H1 (cell line): ENCODE data around the gene FREM2. TPM values are rescaled to one million over a fixed set of nuclear protein-coding genes. Genes with fewer than 3 reads are reported as not detected.
A peak's percentile ranks its signal among the peaks of the same experiment; 100 is the strongest.

Experiments
- CTCF ChIA-PET: fragments of 300-600 bp; sonication (Branson Sonifier 250); formaldehyde crosslinking; loops from one replicate; lab custom pipeline; 2021; ENCODE audit not compliant: partially characterized antibody; lab: Charles Lee
- POLR2A ChIA-PET: fragments of 300-600 bp; sonication (Branson Sonifier 250); formaldehyde crosslinking; loops from one replicate; lab custom pipeline; 2021; ENCODE audit warnings: inconsistent platforms; ENCODE audit not compliant: partially characterized antibody; lab: Charles Lee
- DNase-seq, 2 experiments: peaks; one replicate each; pipeline versions ENCODE4 v3.0.0 to v3.0.0-alpha.2; 2010 to 2022; ENCODE audit warnings: low spot score in 2 of 2, low read depth in 1 of 2, mixed read lengths in 1 of 2
- FAIRE-seq: peaks from 2 replicates; lab custom pipeline; 2011; peaks lifted over from hg19 to GRCh38; lab: Jason Lieb, UNC
- H2AFZ ChIP-seq: 2 replicates; pipeline ENCODE4 v1.8.1; 2012; ENCODE audit warnings: low read length, inconsistent platforms
- H2AK5ac ChIP-seq: 2 replicates; pipeline ENCODE4 v1.6.1; 2013; ENCODE audit warnings: low read depth, low read length
- H2BK120ac ChIP-seq: replicated peaks from 2 replicates; pipeline ENCODE3; 2013; ENCODE audit warnings: low read depth, low read length, inconsistent platforms
- H2BK12ac ChIP-seq: 2 replicates; pipeline ENCODE4 v1.6.1; 2013; ENCODE audit warnings: low read depth, low read length
- H2BK15ac ChIP-seq: 2 replicates; pipeline ENCODE4 v1.6.1; 2013; ENCODE audit warnings: low read length
- H2BK20ac ChIP-seq: 2 replicates; pipeline ENCODE4 v1.6.1; 2013; ENCODE audit warnings: low read length
- H2BK5ac ChIP-seq: 2 replicates; pipeline ENCODE4 v1.6.1; 2013; ENCODE audit warnings: low read depth, low read length
- H3K14ac ChIP-seq: 2 replicates; pipeline ENCODE4 v1.6.1; 2013; ENCODE audit warnings: inconsistent platforms; ENCODE audit not compliant: insufficient read length
- H3K18ac ChIP-seq: 2 replicates; pipeline ENCODE4 v1.6.1; 2013; ENCODE audit warnings: low read length; ENCODE audit errors: extremely low read depth
- H3K23ac ChIP-seq: 2 replicates; pipeline ENCODE4 v1.6.1; 2013; ENCODE audit warnings: inconsistent platforms; ENCODE audit not compliant: insufficient read length
- H3K23me2 ChIP-seq: 2 replicates; pipeline ENCODE4 v1.6.1; 2013; ENCODE audit warnings: low read depth, low read length
- H3K27ac ChIP-seq: 2 replicates; pipeline ENCODE4 v1.6.1; 2011; ENCODE audit warnings: low read depth, low read length, inconsistent platforms
- H3K27me3 ChIP-seq, 4 experiments: replicated peaks in 1 of 4; 1 replicate in 1 of 4; 2 replicates in 3 of 4; pipeline versions ENCODE4 v1.6.1 to v1.8.1; 2011 to 2013; ENCODE audit warnings: low read length in 3 of 4, mild to moderate bottlenecking in 3 of 4, inconsistent platforms in 2 of 4, mixed read lengths in 2 of 4, moderate library complexity in 1 of 4; ENCODE audit not compliant: control insufficient read depth in 3 of 4, insufficient read depth in 3 of 4; ENCODE audit errors: extremely low read depth in 1 of 4
- H3K36me3 ChIP-seq, 4 experiments: 2 replicates each; pipeline versions ENCODE4 v1.6.1 to v1.8.1; 2011 to 2013; ENCODE audit warnings: mild to moderate bottlenecking in 4 of 4, low read length in 3 of 4, moderate library complexity in 2 of 4, control low read depth in 1 of 4, inconsistent platforms in 1 of 4; ENCODE audit not compliant: insufficient read depth in 4 of 4, control insufficient read depth in 2 of 4
- H3K4ac ChIP-seq: replicated peaks from 2 replicates; pipeline ENCODE3; 2013; ENCODE audit warnings: low read length, low read depth, mixed read lengths, inconsistent platforms; ENCODE audit not compliant: insufficient read length
- H3K4me1 ChIP-seq, 4 experiments: replicated peaks in 1 of 4; 1 replicate in 1 of 4; 2 replicates in 3 of 4; pipeline versions ENCODE4 v1.6.1 to v1.8.1; 2011 to 2013; ENCODE audit warnings: low read length in 3 of 4, inconsistent platforms in 2 of 4, mixed read lengths in 1 of 4; ENCODE audit not compliant: insufficient read depth in 4 of 4, control insufficient read depth in 3 of 4
- H3K4me2 ChIP-seq, 2 experiments: 2 replicates each; pipeline versions ENCODE4 v1.6.1 to v1.8.1; 2011 to 2013; ENCODE audit warnings: low read depth in 2 of 2, low read length in 2 of 2, control low read depth in 1 of 2, inconsistent platforms in 1 of 2, mild to moderate bottlenecking in 1 of 2; ENCODE audit not compliant: insufficient read depth in 1 of 2
- H3K4me3 ChIP-seq, 4 experiments: fragments of 200-600, 300-600 bp in 1 of 4; sonication (generic), shearing (Covaris generic), sonication (Bioruptor Twin) in 1 of 4; 2 replicates each; pipeline versions ENCODE4 v1.5.1 to v1.8.1; 2011 to 2016; ENCODE audit warnings: low read length in 4 of 4, low read depth in 3 of 4, control low read depth in 2 of 4, inconsistent platforms in 2 of 4, mild to moderate bottlenecking in 2 of 4, mixed read lengths in 1 of 4, moderate library complexity in 1 of 4; ENCODE audit not compliant: insufficient read depth in 2 of 4; ENCODE audit errors: extremely low read depth in 1 of 4
- H3K56ac ChIP-seq: replicated peaks from 2 replicates; pipeline ENCODE3; 2013; ENCODE audit warnings: low read depth, mild to moderate bottlenecking, mixed read lengths, low read length, inconsistent platforms; ENCODE audit not compliant: insufficient read length
- H3K79me1 ChIP-seq: 2 replicates; pipeline ENCODE4 v1.6.1; 2013; ENCODE audit warnings: low read depth, low read length, control low read depth
- H3K79me2 ChIP-seq, 2 experiments: 2 replicates each; pipeline versions ENCODE4 v1.6.1 to v1.8.1; 2012 to 2013; ENCODE audit warnings: low read length in 2 of 2, mild to moderate bottlenecking in 2 of 2, inconsistent platforms in 1 of 2; ENCODE audit not compliant: insufficient read depth in 2 of 2, control insufficient read depth in 1 of 2
- H3K9ac ChIP-seq, 4 experiments: replicated peaks in 1 of 4; 1 replicate in 1 of 4; 2 replicates in 3 of 4; pipeline versions ENCODE4 v1.6.1 to v1.8.1; 2011 to 2013; ENCODE audit warnings: low read depth in 3 of 4, low read length in 3 of 4, control low read depth in 2 of 4, mild to moderate bottlenecking in 2 of 4, moderate library complexity in 2 of 4, inconsistent platforms in 1 of 4; ENCODE audit errors: extremely low read depth in 1 of 4
- H3K9me3 ChIP-seq, 2 experiments: 2 replicates each; pipeline versions ENCODE4 v1.6.1 to v1.8.1; 2012 to 2013; ENCODE audit warnings: mild to moderate bottlenecking in 2 of 2, moderate library complexity in 2 of 2, control low read depth in 1 of 2, inconsistent platforms in 1 of 2, low read depth in 1 of 2, low read length in 1 of 2, mixed read lengths in 1 of 2; ENCODE audit not compliant: insufficient read depth in 2 of 2
- H4K20me1 ChIP-seq, 2 experiments: replicated peaks in 1 of 2; 2 replicates each; pipeline versions ENCODE3 to v1.8.1; 2011 to 2013; ENCODE audit warnings: inconsistent platforms in 2 of 2, low read length in 2 of 2, mild to moderate bottlenecking in 1 of 2; ENCODE audit not compliant: insufficient read depth in 2 of 2, control insufficient read depth in 1 of 2
- H4K5ac ChIP-seq: 2 replicates; pipeline ENCODE4 v1.6.1; 2013; ENCODE audit warnings: low read length, low read depth, mixed read lengths, inconsistent platforms; ENCODE audit not compliant: insufficient read length
- H4K8ac ChIP-seq: 2 replicates; pipeline ENCODE4 v1.8.0; 2013; ENCODE audit warnings: mild to moderate bottlenecking, moderate library complexity, low read length, inconsistent platforms; ENCODE audit not compliant: insufficient read depth; ENCODE audit errors: extremely low read depth
- H4K91ac ChIP-seq: replicated peaks from 2 replicates; pipeline ENCODE3; 2013; ENCODE audit warnings: low read length, mixed read lengths, inconsistent platforms; ENCODE audit not compliant: insufficient read length
- ATF3 ChIP-seq: IDR thresholded peaks from 2 replicates; pipeline ENCODE4 v1.6.1; 2011; ENCODE audit warnings: low read depth, mild to moderate bottlenecking, low read length; ENCODE audit not compliant: insufficient read depth
- RAD21 ChIP-seq, 2 experiments: IDR thresholded peaks in 1 of 2; conservative IDR thresholded peaks in 1 of 2; 2 replicates each; pipeline ENCODE4 v1.6.1; 2011; ENCODE audit warnings: low read depth in 2 of 2, low read length in 2 of 2, improper control_type of control experiment in 1 of 2, inconsistent platforms in 1 of 2, mild to moderate bottlenecking in 1 of 2, moderate library complexity in 1 of 2
- WGBS, 2 experiments: shearing (Covaris generic) in 1 of 2; methylation state at CpG; one replicate each; pipeline versions ENCODE4 v1.1.6 to v1.1.7; 2013 to 2015; ENCODE audit warnings: low lambda C conversion rate in 2 of 2, mixed read lengths in 2 of 2, inconsistent platforms in 1 of 2, low coverage in 1 of 2, missing lambda C conversion rate in 1 of 2; ENCODE audit not compliant: insufficient replicate concordance in 2 of 2, insufficient coverage in 1 of 2, insufficient read length in 1 of 2; ENCODE audit errors: extremely low coverage in 1 of 2, missing lambda C conversion rate in 1 of 2; 5-methylcytosine and 5-hydroxymethylcytosine counted together
- polyA plus RNA-seq, 7 experiments: library from polyadenylated mRNA; depleted of rRNA in 3 of 7; stranded (reverse) in 5 of 7; unstranded in 2 of 7; fragments of >200 nt in 5 of 7; fragments of 200-250 nt in 2 of 7; gene quantifications; 1 replicate in 5 of 7; 2 replicates in 1 of 7; 4 replicates in 1 of 7; pipeline versions ENCODE4 v1.2.1 to v1.2.3, GENCODE V29; 2011 to 2013; ENCODE audit warnings: missing spikeins in 2 of 7, mixed read lengths in 2 of 7
- total RNA-seq: library from RNA; stranded (reverse); fragmentation: NEBNext Ultra II Directional; extraction: Animal tissue kit (Norgen Biotek cat#: 25700); gene quantifications from 2 replicates; pipeline ENCODE4 v1.2.1, GENCODE V29; 2021

FREM2 gene
- total and polyA plus RNA-seq, 2 of the 8 experiments (the other 6 are each of a cell fraction or from before 2014, with no cell fraction given): 11.6 to 22.8 TPM

GRCh38 chr13:38914070-38914469, 227.2 kb downstream of the FREM2 start:
- no peak overlapping the region for H2BK20ac ChIP-seq
- H3K56ac ChIP-seq: no peak overlapping the region
- no peaks in the 10 kb centered on the region for H4K20me1 ChIP-seq
- no peak overlapping the region for H2BK12ac ChIP-seq
- H3K23me2 ChIP-seq: no peaks in the 10 kb centered on the region
- 89% methylated on average over 6 of the region's 6 CpGs; no CpG with 5 or more reads in 1 of the 2 experiments for WGBS, 2 experiments
- H3K4me2 ChIP-seq: no peak overlapping the region
- H4K91ac ChIP-seq: no peak overlapping the region
- H2BK15ac ChIP-seq: no peak overlapping the region
- no peak overlapping the region for H3K23ac ChIP-seq
- H3K9me3 ChIP-seq: no peaks in the 10 kb centered on the region
- no peak overlapping the region for H4K5ac ChIP-seq
- no peak for DNase-seq
- no peak overlapping the region for H3K9ac ChIP-seq
- no peaks in the 10 kb centered on the region for H3K27me3 ChIP-seq
- H2BK120ac ChIP-seq: no peak overlapping the region
- H3K14ac ChIP-seq: no peak overlapping the region
- H2BK5ac ChIP-seq: no peak overlapping the region
- no peaks in the 10 kb centered on the region for H3K36me3 ChIP-seq
- H3K4me1 ChIP-seq: no peaks in the 10 kb centered on the region
- no peak overlapping the region for H3K4me3 ChIP-seq
- no peaks in the 10 kb centered on the region for H3K79me2 ChIP-seq
- no peak overlapping the region for H3K18ac ChIP-seq
- FAIRE-seq: no peak
- H3K27ac ChIP-seq: no peak overlapping the region
- no peak overlapping the region for H4K8ac ChIP-seq
- H2AFZ ChIP-seq: 0 out of 2 replicates have a peak overlapping the region, but pooled peaks have one; percentile 41
- H3K4ac ChIP-seq: no peak overlapping the region
- CTCF ChIA-PET: interaction anchor here (0.6 to 4.2 kb wide), 16 partner anchors 9 to 1007 kb away, joined by 3 to 22 read pairs (median 4); no protein-coding TSS in a partner anchor
- POLR2A ChIA-PET: no interaction called here
- H3K79me1 ChIP-seq: no peaks in the 10 kb centered on the region
- no peak overlapping the region for H2AK5ac ChIP-seq
- TF ChIP-seq ATF3 (no peak), RAD21 (IDR thresholded peaks at IDR 0.05 in 1 of 2, conservative IDR thresholded peaks at IDR 0.05 in 1 of 2; ENCODE audit: low read depth in 2 of 2, low read length in 2 of 2) (peak; percentile 41 to 56)
